GM12878 (cell line): Measurements from ENCODE around the gene ERVW-1. TPM values are rescaled to one million over a fixed set of nuclear protein-coding genes. Genes with fewer than 3 reads are reported as not detected.

Source experiments
- ATF7 ChIP-seq: fragments of 450-650 bp; IDR thresholded peaks from 2 replicates; pipeline ENCODE4 v1.6.1; 2016; ENCODE audit warnings: low read depth, mild to moderate bottlenecking
- BCL11A ChIP-seq: IDR thresholded peaks from 2 replicates; pipeline ENCODE4 v1.6.1; 2011; ENCODE audit warnings: low read depth, low read length
- CTCF ChIP-seq, 3 experiments: IDR thresholded peaks in 2 of 3; conservative IDR thresholded peaks in 1 of 3; 2 replicates each; pipeline ENCODE4 v1.5.1; 2011; ENCODE audit warnings: low read depth in 3 of 3, low read length in 3 of 3, mild to moderate bottlenecking in 3 of 3, control low read depth in 2 of 3, moderate library complexity in 2 of 3, inconsistent platforms in 1 of 3, mixed read lengths in 1 of 3; ENCODE audit not compliant: control insufficient read depth in 2 of 3, insufficient read depth in 1 of 3; ENCODE audit errors: extremely low read depth in 1 of 3
- GABPA ChIP-seq: IDR thresholded peaks from 2 replicates; pipeline ENCODE4 v1.6.1; 2014; ENCODE audit warnings: antibody characterized with exemption, low read depth, mild to moderate bottlenecking, inconsistent platforms
- IKZF1 ChIP-seq: fragments of 450-650 bp; conservative IDR thresholded peaks from 2 replicates; pipeline ENCODE4 v1.6.1; 2017; ENCODE audit warnings: antibody characterized with exemption, mild to moderate bottlenecking
- MXI1 ChIP-seq: fragments of 150-350 bp; IDR thresholded peaks from 2 replicates; pipeline ENCODE4 v1.6.1; 2011; ENCODE audit warnings: low read depth, mild to moderate bottlenecking, inconsistent platforms, low read length, improper control_type of control experiment
- PRDM15 ChIP-seq: fragments of 450-650 bp; formaldehyde crosslinking; IDR thresholded peaks from 2 replicates; pipeline ENCODE4 v1.4.0; 2020; ENCODE audit warnings: mild to moderate bottlenecking, moderate library complexity
- RAD21 ChIP-seq: IDR thresholded peaks from 2 replicates; pipeline ENCODE4 v1.6.1; 2011; ENCODE audit warnings: mild to moderate bottlenecking, low read depth, low read length, moderate library complexity; ENCODE audit not compliant: insufficient read depth
- RELA ChIP-seq: fragments of 450-650 bp; IDR thresholded peaks from 2 replicates; pipeline ENCODE4 v1.8.0; 2014; ENCODE audit warnings: borderline replicate concordance; ENCODE audit not compliant: partially characterized antibody
- RFX5 ChIP-seq: IDR thresholded peaks from 2 replicates; pipeline ENCODE4 v1.6.1; 2011; ENCODE audit warnings: low read depth, low read length, improper control_type of control experiment
- TCF12 ChIP-seq: IDR thresholded peaks from 2 replicates; pipeline ENCODE4 v1.6.1; 2011; ENCODE audit warnings: low read depth, mild to moderate bottlenecking, low read length
- ZNF207 ChIP-seq: fragments of 450-650 bp; IDR thresholded peaks from 2 replicates; pipeline ENCODE4 v1.6.1; 2014; ENCODE audit warnings: antibody characterized with exemption, mild to moderate bottlenecking, borderline replicate concordance
- ZNF217 ChIP-seq: fragments of 450-650 bp; IDR thresholded peaks from 2 replicates; pipeline ENCODE4 v1.6.1; 2017; ENCODE audit warnings: antibody characterized with exemption, mild to moderate bottlenecking
- polyA plus RNA-seq, 11 experiments: library from polyadenylated mRNA; depleted of rRNA in 4 of 11; unstranded in 6 of 11; stranded (reverse) in 5 of 11; fragments of >200 nt; fragmentation: Nextera tagmentation in 4 of 11; fragmentation: Illumina TruSeq in 1 of 11; extraction: Ambion mirVana in 4 of 11; extraction: Trizol in 1 of 11; gene quantifications; 1 replicate in 1 of 11; 2 replicates in 10 of 11; pipeline versions ENCODE4 v1.2.1 to v1.2.3, GENCODE V29; 2011 to 2016; ENCODE audit warnings: inconsistent platforms in 2 of 11, missing spikeins in 2 of 11, low read depth in 1 of 11
- total RNA-seq, 4 experiments: library from RNA; depleted of rRNA in 3 of 4; stranded (reverse); fragments of >200 nt in 3 of 4; fragmentation: Illumina TruSeq in 1 of 4; extraction: Trizol in 1 of 4; gene quantifications; 2 replicates each; pipeline versions ENCODE4 v1.2.1 to v1.2.3, GENCODE V29; 2013 to 2021
- TF ChIP-seq, protein P1 (sequence below): IDR thresholded peaks from 2 replicates; pipeline ENCODE4 v1.6.1; 2011; ENCODE audit warnings: low read depth, mild to moderate bottlenecking, low read length, moderate library complexity, borderline replicate concordance; ENCODE audit errors: extremely low read depth

Gene ERVW-1
- total and polyA plus RNA-seq, 10 of the 15 experiments (the other 5 are each of a cell fraction or from before 2014, with no cell fraction given), result 0.05 TPM; not detected in 9

DNA sequence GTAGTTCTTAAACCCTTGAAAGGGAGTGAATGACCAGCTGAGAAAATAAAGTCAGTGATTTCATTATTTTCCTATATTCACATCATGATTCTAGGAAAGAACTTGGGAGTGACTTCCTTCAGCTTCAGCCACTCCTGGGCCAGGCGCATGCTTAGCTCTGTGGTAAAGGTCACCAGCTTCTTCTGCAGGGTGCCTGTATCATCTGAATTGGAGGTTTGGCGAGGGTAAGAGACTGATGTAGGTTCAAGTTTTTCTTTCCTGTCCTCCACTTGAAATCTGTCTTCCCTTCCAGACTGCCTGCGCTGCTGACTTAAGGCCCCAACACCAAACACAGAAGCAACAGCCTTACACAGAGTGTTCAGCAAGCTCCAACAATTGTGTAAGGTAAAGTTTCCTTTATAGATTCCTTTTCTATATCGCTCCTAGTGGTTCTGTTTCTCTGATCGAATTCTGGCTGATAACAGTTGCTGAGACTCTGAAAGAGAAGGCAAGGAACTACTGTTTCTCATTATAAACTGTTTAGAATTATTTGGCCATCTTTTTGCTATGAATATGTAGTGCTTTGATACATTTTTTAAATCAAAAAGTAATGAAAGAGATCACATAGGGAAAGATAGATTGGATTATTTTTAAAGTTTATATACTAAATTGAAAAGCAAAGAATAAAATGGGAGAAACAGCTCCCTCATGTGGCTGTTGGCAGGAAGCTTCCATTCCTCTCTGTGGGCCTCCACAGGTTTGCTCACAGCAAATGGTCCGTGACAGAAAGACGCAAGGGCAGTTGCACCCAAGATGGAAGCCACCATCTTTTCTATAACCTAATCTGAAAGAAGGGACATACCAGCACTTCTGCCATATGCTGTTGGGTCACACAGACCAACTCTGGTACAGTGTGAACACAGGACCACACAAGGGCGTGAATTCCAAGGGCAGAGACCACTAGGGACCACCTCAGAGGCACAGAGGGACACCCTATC, 16.4 kb downstream of the ERVW-1 start (continued):
- peak; percentile 67 to 78 (median 69) for TF ChIP-seq CTCF (IDR thresholded peaks at IDR 0.05 in 2 of 3, conservative IDR thresholded peaks at IDR 0.05 in 1 of 3; ENCODE audit: control insufficient read depth in 2 of 3, extremely low read depth in 1 of 3, insufficient read depth in 1 of 3, low read depth in 3 of 3, low read length in 3 of 3)
- TF ChIP-seq, protein P1, sequence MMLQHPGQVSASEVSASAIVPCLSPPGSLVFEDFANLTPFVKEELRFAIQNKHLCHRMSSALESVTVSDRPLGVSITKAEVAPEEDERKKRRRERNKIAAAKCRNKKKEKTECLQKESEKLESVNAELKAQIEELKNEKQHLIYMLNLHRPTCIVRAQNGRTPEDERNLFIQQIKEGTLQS, result no peak
- TF ChIP-seq PRDM15 (CRISPR knock-in tag), result no peak
- no peak for TF ChIP-seq TCF12
- no peak for TF ChIP-seq RELA
- no peak for TF ChIP-seq ZNF207
- TF ChIP-seq IKZF1, result no peak
- TF ChIP-seq RFX5, result no peak
- TF ChIP-seq MXI1, result no peak
- peak; percentile 49 for TF ChIP-seq RAD21
- no peak for TF ChIP-seq BCL11A
- no peak for TF ChIP-seq ATF7
- no peak for TF ChIP-seq ZNF217
- no peak for TF ChIP-seq GABPA
- TF ChIP-seq, all 136 proteins: peak for 4
